ENCODE results near the gene BBS2.

DNA sequence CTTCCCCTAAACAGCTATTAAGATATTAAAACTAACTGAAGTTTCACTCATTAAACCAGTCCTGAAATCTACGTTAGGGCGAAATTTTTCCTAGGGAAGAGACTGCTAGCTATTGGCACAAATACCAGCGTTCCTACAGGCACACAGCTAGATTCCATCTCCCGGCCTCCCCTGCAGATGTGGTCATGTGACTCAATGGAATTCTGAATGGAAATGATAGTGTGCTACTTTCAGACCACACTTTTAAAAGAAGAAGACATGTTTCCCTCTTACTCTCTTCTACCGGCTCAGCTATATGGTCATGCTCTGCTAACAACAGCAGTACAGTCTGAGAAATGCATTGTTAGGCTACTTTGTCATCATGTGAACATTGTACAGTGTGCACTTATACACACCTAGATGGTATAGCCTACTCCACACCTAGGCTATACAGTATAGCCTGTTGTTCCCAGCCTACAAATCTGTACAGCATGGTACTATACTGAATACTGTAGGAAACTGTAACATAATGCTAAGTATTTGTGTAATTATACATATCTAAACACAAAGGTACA lies 37.1 kb downstream of the BBS2 start:
- TF ChIP-seq BHLHE40 (IDR thresholded peaks at IDR 0.05; ENCODE audit: borderline replicate concordance) (no peak), ELF4 (IDR thresholded peaks at IDR 0.05) (no peak), SP1 (IDR thresholded peaks at IDR 0.05) (no peak), CTBP1 (IDR thresholded peaks at IDR 0.05; ENCODE audit: borderline replicate concordance) (no peak), FOXK2 (IDR thresholded peaks at IDR 0.05) (no peak), HDGF (IDR thresholded peaks at IDR 0.05; ENCODE audit: borderline replicate concordance) (no peak)

All from HEK293T (cell line).